ELF-1 (cell line): ENCODE results near the gene PPCDC.
A peak's percentile ranks its signal among the peaks of the same experiment; 100 is the strongest.

ENCODE experiments used
- DNase-seq: peaks from one replicate; pipeline ENCODE4 v3.0.0-alpha.2; 2016; ENCODE audit warnings: low read depth, low spot score

The PPCDC gene

GRCh38 chr15:75043509-75044257, 20.3 kb downstream of the PPCDC start:
- DNase-seq, result peak; percentile 89

- DNase-seq, result no peak
These were observed 21.0 kb downstream of the PPCDC start for GRCh38 chr15:75044258-75044878.

DNA sequence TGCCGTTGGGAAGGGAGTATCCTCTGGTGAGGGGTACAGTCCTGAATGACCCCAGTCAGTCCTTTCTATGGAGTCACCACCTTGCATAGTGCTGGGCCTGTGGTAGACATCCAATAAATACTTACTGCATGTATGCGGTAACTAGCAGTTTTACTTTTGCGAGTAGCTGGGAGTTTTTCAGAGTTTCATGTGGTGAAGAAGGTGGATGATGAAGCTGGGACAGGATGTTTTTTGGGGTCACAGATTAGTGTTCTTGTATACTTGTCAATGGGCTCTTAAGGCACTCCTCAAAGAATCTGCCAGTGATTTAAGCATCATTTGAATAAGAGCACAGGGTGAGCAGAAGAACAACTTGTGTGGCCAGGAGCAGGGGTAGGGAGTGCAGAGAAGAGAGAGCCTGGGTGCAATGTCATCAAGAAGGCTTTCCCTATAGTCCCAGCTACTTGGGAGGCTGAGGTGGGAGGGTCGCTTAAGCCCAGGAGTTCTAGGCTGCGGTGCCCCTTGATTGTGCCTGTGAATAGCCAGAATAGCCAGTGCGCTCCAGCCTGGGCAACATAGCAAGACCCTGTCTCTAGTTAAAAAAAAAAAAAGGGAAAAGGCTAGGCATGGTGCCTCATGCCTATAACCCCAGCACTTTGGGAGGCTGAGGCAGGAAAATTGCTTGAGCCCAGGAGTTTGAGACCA, 22.1 kb downstream of the PPCDC start:
- DNase-seq, result no peak

- no peak for DNase-seq
These were observed 25.0 kb downstream of the PPCDC start for GRCh38 chr15:75048394-75048793.

- no peak for DNase-seq
These were observed 26.0 kb downstream of the PPCDC start for GRCh38 chr15:75049392-75049791.

DNA sequence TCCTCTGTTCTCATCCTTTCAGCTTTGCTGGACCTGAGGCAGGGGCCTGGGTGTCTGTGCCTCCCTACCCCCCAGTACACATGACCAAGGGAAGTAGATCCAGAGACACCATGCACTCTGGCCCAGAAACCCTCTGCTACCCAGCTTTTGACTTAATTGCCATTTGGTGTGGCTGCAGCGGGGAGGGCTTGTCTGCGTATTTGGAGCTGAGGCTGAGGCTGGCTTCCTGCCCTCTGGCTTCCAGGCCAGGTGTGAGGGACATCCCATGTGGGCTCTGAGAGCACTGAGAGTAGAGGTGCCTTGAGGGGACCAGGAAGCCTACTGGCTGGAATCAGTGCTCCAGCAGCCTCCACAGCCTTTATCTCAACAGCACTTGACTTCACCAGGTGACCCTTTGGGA, 26.9 kb downstream of the PPCDC start:
- no peak for DNase-seq

- DNase-seq, result no peak
These were observed 27.8 kb downstream of the PPCDC start for GRCh38 chr15:75051191-75051608.

- no peak for DNase-seq
These were observed 28.3 kb downstream of the PPCDC start for GRCh38 chr15:75051711-75052110.

GRCh38 chr15:75052972-75053747, 29.8 kb downstream of the PPCDC start:
- no peak for DNase-seq

DNA sequence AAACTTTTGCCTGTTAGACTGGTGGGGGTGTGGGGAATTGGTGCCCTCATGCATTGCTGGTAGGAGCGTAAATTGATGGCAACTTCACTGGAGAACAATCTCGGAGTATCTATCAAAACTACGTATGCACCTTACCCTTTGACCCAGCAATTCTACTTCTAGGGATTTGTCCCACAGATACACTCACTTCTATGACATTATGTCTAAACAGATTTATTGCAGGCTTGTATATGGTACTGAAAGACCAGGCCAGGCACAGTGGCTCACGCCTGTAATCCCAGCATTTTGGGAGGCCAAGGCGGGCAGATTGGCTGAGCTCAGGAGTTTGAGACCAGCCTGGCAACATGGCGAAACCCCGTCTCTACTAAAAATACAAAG, 30.3 kb downstream of the PPCDC start:
- DNase-seq, result no peak

- DNase-seq, result no peak
These were observed 30.9 kb downstream of the PPCDC start for GRCh38 chr15:75054172-75054897.

GRCh38 chr15:75056036-75056435, 32.6 kb downstream of the PPCDC start:
- DNase-seq, result no peak

DNA sequence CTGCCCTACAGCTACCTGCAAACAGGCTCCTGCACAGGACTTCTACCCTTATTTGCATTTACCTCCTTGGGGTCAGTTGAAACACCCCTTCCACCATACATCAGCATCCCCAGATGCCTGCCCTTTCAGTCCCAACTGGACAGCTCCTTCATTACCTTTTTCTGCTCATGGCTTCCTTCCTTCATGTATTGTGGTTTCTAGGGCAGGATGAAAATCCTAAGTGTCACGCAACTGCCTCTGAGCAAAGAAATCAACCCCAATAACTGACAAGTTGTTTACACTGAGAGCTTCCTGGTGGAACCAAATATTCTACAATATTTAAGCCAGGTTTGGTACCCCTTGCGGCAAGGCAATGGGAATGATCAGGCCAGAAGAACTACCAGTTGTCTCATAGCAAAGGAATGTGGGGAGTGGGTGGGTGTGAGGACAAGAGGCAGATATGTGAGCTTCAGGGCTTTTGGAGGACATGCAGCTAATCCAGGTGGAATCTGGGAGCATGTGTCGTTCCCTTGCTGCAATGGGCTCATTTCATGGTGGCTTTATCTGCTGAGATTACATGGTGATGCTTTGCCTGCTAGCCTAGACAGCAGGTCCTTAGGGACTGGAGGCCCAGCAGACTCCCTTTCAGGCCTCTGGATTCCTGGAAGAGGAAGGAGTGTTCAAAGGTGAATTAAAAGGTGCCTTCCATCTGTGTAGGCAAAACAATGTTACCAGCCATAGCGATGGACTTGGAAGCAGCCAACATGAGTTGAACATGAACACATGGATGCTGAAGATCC, 34.9 kb downstream of the PPCDC start:
- peak; percentile 86 for DNase-seq

- DNase-seq, result no peak
These were observed 36.2 kb downstream of the PPCDC start for GRCh38 chr15:75059607-75060006.

- DNase-seq, result no peak
These were observed 37.9 kb downstream of the PPCDC start for GRCh38 chr15:75061272-75061671.

DNA sequence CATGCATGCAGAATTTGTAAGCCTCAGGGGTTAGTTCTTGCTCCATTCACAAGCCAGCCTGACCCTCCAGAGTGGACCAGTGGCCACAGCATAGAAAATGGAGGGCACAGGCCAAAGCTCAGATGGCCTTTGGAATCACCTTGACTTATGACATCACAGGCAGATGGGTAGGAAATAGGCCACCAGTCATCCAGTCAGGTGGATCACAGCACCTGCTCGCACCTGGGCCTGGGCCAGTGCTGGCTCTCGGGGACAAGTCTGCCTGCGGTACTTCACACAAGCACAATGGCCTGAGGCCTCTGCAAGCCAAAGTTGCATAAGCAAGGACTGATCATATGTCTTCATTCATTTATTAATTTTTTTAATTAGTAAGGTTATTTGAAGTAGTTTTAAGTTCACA, 39.3 kb downstream of the PPCDC start:
- no peak for DNase-seq

DNA sequence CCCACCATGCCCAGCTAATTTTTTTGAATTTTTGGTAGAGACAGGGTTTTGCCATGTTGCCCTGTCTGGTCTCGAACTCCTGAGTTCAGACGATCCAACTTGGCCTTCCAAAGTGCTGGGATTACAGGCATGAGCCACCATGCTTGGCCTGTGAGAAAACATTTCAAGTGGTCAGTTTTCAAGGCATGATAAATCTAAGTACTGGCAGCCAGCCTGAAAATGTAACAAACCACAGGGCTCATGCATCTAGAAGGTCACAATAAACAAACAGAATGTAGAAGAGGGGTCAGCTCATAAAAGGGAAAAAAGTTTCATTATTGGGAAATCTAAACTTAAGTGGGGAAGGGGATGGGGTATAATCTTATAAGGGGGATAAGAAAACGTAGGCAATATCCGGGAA, 39.9 kb downstream of the PPCDC start:
- DNase-seq, result no peak

DNA sequence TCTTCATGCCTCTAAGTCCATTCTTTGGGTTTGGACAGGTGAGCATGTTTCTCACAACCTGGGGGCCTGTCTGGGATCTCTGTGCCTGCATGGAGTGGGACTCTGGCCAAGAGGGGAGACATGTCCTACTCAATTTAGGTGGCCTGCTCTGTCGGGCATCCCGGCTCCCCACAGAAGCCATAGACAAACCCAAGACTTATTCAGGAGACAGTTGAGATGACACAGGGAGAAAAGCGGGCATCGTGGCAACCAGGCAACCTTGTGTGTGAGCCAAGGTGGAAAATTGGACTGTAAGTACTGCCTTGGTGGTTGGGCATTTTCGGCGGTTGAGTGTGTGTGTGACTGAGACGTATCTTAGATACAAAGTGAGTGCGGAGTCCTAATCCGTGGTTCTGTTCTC, 40.5 kb downstream of the PPCDC start:
- no peak for DNase-seq

DNA sequence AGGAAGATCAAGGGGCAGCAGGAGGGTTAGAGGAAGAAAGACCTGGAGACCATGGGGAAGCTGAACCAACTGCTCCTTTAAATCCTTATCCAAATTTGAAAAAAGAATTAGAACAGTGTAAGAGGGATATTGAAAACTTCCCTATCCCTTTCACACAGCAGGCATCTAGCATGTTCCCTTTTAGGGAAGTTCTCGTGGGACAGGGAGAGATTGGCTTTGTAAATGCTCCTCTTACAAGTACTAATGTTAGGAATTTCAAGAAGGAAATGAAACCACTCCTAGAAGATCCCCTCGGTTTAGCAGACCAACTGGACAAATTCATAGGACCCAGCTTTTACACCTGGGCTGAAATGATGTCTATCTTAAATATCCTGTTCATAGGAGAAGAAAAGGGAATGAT, 41.5 kb downstream of the PPCDC start:
- no peak for DNase-seq

DNA sequence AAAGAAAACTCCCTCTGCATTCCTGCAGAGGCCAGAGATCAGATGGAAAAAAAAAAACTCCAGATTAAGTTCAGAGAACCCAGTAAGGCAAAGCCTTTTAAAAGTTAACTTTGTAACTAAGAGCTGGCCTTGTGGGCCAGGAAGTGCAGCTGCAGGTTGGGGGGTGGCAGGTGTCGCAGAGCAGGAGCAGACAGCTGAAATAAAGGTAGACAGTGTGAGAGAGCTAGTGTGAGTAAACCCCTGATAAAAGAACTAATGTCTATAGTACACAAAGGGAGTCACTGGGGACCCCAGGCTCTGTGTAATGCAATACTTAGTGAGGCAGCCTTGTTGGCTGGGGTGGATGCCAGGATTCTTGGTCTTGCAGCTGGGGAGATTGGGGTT, 42.1 kb downstream of the PPCDC start:
- no peak for DNase-seq
